Vagina (tissue), 2 donors: ENCODE measurements around the gene DEK. TPM values are rescaled to one million over a fixed set of nuclear protein-coding genes. Genes with fewer than 3 reads are reported as not detected.
"Not testable (repeated sequence)": the region's sequence is repeated elsewhere in the genome, so short reads cannot be mapped to it uniquely, and the experiment has no call there.

ENCODE experiments used
- DNase-seq, 2 donors: peaks; one replicate each; pipeline ENCODE4 v3.0.0-alpha.2; 2017; ENCODE audit errors: extremely low spot score in 2 of 2
- H3K27ac ChIP-seq: fragments of 200-600 bp; sonication (generic); one replicate; pipeline ENCODE4 v1.5.1; 2019
- H3K27me3 ChIP-seq: fragments of 200-600 bp; sonication (generic); one replicate; pipeline ENCODE4 v1.5.1; 2019
- H3K36me3 ChIP-seq, 2 donors: fragments of 200-600 bp; sonication (generic); one replicate each; pipeline ENCODE4 v1.5.1; 2017 to 2019
- H3K4me1 ChIP-seq: fragments of 200-600 bp; sonication (generic); one replicate; pipeline ENCODE4 v1.5.1; 2019
- H3K4me3 ChIP-seq, 2 donors: fragments of 200-600 bp; sonication (generic); 1 replicate in 1 of 2; 2 replicates in 1 of 2; pipeline ENCODE4 v1.5.1; 2016 to 2019
- H3K9me3 ChIP-seq: fragments of 200-600 bp; sonication (generic); one replicate; pipeline ENCODE4 v1.5.1; 2019
- POLR2A ChIP-seq, 2 donors: fragments of 450-650 bp; IDR thresholded peaks; one replicate each; pipeline ENCODE4 v1.6.1; 2017; ENCODE audit warnings: antibody characterized with exemption in 2 of 2, mild to moderate bottlenecking in 2 of 2, moderate library complexity in 2 of 2
- POLR2AphosphoS5 ChIP-seq, 2 donors: sonication (generic); formaldehyde crosslinking; IDR thresholded peaks; one replicate each; pipeline ENCODE4 v1.9.0; 2017; ENCODE audit warnings: antibody characterized with exemption in 2 of 2, mild to moderate bottlenecking in 2 of 2, low read depth in 1 of 2; ENCODE audit not compliant: insufficient read depth in 1 of 2
- intact Hi-C: fragments of 100-400 bp; cut with DNase I; formaldehyde crosslinking; loops from one replicate; pipeline ENCODE4 v1.15.1; 2023
- total RNA-seq: library from RNA; depleted of rRNA; stranded (reverse); fragments of >200 nt; gene quantifications from one replicate; pipeline ENCODE4 v1.2.3, GENCODE V29; 2016
- TF ChIP-seq, protein P1 (sequence below), 3 experiments: fragments of 450-650 bp in 2 of 3; fragments of 200-600 bp in 1 of 3; sonication (generic) in 1 of 3; IDR thresholded peaks; one replicate each; pipeline ENCODE4 v1.5.1; 2017 to 2019; ENCODE audit warnings: antibody characterized with exemption in 3 of 3, mild to moderate bottlenecking in 2 of 3, moderate library complexity in 2 of 3

The DEK gene
- total RNA-seq, 1 donor from 2014 or later = 121 TPM

GRCh38 chr6:18209539-18210197 lies 54.7 kb downstream of the DEK start:
- H3K27ac ChIP-seq = no peak overlapping the region
- TF ChIP-seq, protein P1, sequence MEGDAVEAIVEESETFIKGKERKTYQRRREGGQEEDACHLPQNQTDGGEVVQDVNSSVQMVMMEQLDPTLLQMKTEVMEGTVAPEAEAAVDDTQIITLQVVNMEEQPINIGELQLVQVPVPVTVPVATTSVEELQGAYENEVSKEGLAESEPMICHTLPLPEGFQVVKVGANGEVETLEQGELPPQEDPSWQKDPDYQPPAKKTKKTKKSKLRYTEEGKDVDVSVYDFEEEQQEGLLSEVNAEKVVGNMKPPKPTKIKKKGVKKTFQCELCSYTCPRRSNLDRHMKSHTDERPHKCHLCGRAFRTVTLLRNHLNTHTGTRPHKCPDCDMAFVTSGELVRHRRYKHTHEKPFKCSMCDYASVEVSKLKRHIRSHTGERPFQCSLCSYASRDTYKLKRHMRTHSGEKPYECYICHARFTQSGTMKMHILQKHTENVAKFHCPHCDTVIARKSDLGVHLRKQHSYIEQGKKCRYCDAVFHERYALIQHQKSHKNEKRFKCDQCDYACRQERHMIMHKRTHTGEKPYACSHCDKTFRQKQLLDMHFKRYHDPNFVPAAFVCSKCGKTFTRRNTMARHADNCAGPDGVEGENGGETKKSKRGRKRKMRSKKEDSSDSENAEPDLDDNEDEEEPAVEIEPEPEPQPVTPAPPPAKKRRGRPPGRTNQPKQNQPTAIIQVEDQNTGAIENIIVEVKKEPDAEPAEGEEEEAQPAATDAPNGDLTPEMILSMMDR (IDR thresholded peaks at IDR 0.05) = no peak
- no peak for TF ChIP-seq POLR2A (IDR thresholded peaks at IDR 0.05)
- TF ChIP-seq POLR2AphosphoS5 (IDR thresholded peaks at IDR 0.05; ENCODE audit: insufficient read depth in 1 of 2, low read depth in 1 of 2) = no peak

DNA sequence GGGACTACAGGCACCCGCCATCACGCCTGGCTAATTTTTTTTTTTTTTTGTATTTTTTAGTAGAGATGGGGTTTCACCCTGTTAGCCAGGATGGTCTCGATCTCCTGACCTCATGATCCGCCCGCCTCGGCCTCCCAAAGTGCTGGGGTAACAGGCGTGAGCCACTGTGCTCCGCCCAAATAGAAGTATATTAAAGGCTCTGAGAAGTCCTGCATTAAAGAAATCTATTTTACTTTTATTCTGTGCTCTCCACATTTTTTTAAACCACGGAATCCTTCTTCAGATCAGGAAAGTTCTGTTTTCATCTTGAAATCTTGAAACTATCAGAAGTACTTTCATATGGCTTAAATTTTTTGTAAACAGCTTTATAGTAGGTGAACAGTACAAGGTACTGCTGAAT lies 55.6 kb downstream of the DEK start:
- peaks cover 0 to 23% of the 10 kb centered on the region in 2 donors for H3K36me3 ChIP-seq
- H3K9me3 ChIP-seq, H3K4me1 ChIP-seq, H3K27ac ChIP-seq, DNase-seq, H3K4me3 ChIP-seq, H3K27me3 ChIP-seq, intact Hi-C loops: not testable (repeated sequence)

More at GRCh38 chr6:18209539-18210197, 54.7 kb downstream of the DEK start:
- Histone ChIP-seq H3K4me1 (no peaks in the 10 kb centered on the region), H3K36me3 (peaks cover 0 to 17% of the 10 kb centered on the region in 2 donors), H3K9me3 (no peaks in the 10 kb centered on the region), H3K4me3 (no peak overlapping the region), H3K27me3 (no peaks in the 10 kb centered on the region)
- no peak for DNase-seq
- intact Hi-C loops = no loop called here

GRCh38 chr6:18207949-18208348 lies 56.4 kb downstream of the DEK start:
- intact Hi-C loops = no loop called here
- H3K27ac ChIP-seq = no peak overlapping the region
- peaks cover 0 to 18% of the 10 kb centered on the region in 2 donors for H3K36me3 ChIP-seq
- H3K9me3 ChIP-seq = no peaks in the 10 kb centered on the region
- no peak for DNase-seq
- H3K27me3 ChIP-seq = no peaks in the 10 kb centered on the region
- H3K4me1 ChIP-seq = no peaks in the 10 kb centered on the region
- no peak overlapping the region for H3K4me3 ChIP-seq
- TF ChIP-seq POLR2AphosphoS5 (IDR thresholded peaks at IDR 0.05; ENCODE audit: insufficient read depth in 1 of 2, low read depth in 1 of 2) (no peak), POLR2A (IDR thresholded peaks at IDR 0.05) (no peak)
- TF ChIP-seq, protein P1 (IDR thresholded peaks at IDR 0.05) = no peak

- peaks cover 0 to 15% of the 10 kb centered on the region in 2 donors for H3K36me3 ChIP-seq
- TF ChIP-seq POLR2AphosphoS5 (IDR thresholded peaks at IDR 0.05; ENCODE audit: insufficient read depth in 1 of 2, low read depth in 1 of 2) (no peak), POLR2A (IDR thresholded peaks at IDR 0.05) (no peak)
- TF ChIP-seq, protein P1 (IDR thresholded peaks at IDR 0.05) = no peak
- intact Hi-C loops = no loop called here
- H3K9me3 ChIP-seq = no peaks in the 10 kb centered on the region
- no peak for DNase-seq
- H3K27ac ChIP-seq = no peak overlapping the region
- no peaks in the 10 kb centered on the region for H3K4me1 ChIP-seq
- no peaks in the 10 kb centered on the region for H3K27me3 ChIP-seq
- no peak overlapping the region for H3K4me3 ChIP-seq
Measured at GRCh38 chr6:18207438-18207837, 56.9 kb downstream of the DEK start.

DNA sequence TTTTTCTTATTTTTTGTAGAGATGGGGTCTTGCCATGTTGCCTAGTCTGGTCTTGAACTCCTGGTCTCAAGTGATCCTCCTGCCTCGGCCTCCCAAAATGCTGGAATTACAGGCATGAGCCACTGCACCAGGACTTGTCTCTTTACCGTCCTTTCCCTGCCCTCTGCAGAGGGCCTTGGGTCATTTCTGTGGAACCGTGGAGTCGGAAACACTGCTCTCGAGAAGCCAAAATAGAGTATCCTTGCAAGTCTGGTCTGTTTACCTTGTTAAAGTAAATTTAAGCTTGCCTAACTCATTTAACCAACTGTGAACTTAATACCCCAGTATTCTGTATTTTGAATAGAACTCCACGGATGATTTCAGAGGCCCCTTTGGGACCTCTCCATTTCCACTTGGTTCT lies 57.7 kb downstream of the DEK start:
- Histone ChIP-seq H3K36me3 (peaks cover 0 to 15% of the 10 kb centered on the region in 2 donors), H3K27ac (no peak overlapping the region), H3K4me3 (no peak overlapping the region), H3K27me3 (no peaks in the 10 kb centered on the region), H3K4me1 (no peaks in the 10 kb centered on the region), H3K9me3 (no peaks in the 10 kb centered on the region)
- no peak for TF ChIP-seq POLR2AphosphoS5 (IDR thresholded peaks at IDR 0.05; ENCODE audit: insufficient read depth in 1 of 2, low read depth in 1 of 2)
- TF ChIP-seq, protein P1 (IDR thresholded peaks at IDR 0.05) = no peak
- no peak for TF ChIP-seq POLR2A (IDR thresholded peaks at IDR 0.05)
- DNase-seq = no peak
- intact Hi-C loops = no loop called here
